Ectodermal cell (in vitro differentiated cells): Measurements from ENCODE around the gene GLRX3. TPM values are rescaled to one million over a fixed set of nuclear protein-coding genes. Genes with fewer than 3 reads are reported as not detected.
"Not testable (repeated sequence)": the region's sequence is repeated elsewhere in the genome, so short reads cannot be mapped to it uniquely, and the experiment has no call there.

Source experiments
- H3K27ac ChIP-seq: 2 replicates; pipeline ENCODE4 v1.7.0; 2013; ENCODE audit warnings: mild to moderate bottlenecking, low read depth, low read length; ENCODE audit not compliant: insufficient read depth, poor library complexity, severe bottlenecking
- H3K27me3 ChIP-seq: 2 replicates; pipeline ENCODE4 v1.7.0; 2013; ENCODE audit warnings: mild to moderate bottlenecking, low read length; ENCODE audit not compliant: insufficient read depth, control insufficient read depth, poor library complexity, severe bottlenecking
- H3K36me3 ChIP-seq: one replicate; pipeline ENCODE4 v1.7.0; 2013; ENCODE audit warnings: low read length; ENCODE audit not compliant: control insufficient read depth, insufficient read depth
- H3K4me1 ChIP-seq: one replicate; pipeline ENCODE4 v1.7.0; 2013; ENCODE audit warnings: low read length; ENCODE audit not compliant: control insufficient read depth, insufficient read depth
- H3K4me3 ChIP-seq: 2 replicates; pipeline ENCODE4 v1.7.0; 2013; ENCODE audit warnings: low read depth, low read length, control low read depth; ENCODE audit not compliant: insufficient read depth
- H3K9me3 ChIP-seq: 2 replicates; pipeline ENCODE4 v1.7.0; 2013; ENCODE audit warnings: mild to moderate bottlenecking, low read length, moderate library complexity; ENCODE audit not compliant: control insufficient read depth
- WGBS, 2 experiments: methylation state at CpG; one replicate each; pipeline ENCODE4 v1.1.7; 2013; ENCODE audit warnings: missing lambda C conversion rate in 2 of 2; 5-methylcytosine and 5-hydroxymethylcytosine counted together
- polyA plus RNA-seq, 4 experiments: library from polyadenylated mRNA; stranded (reverse); fragments of 50-300 nt; gene quantifications; one replicate each; pipeline ENCODE4 v1.2.3, GENCODE V29; 2013

The GLRX3 gene
- polyA plus RNA-seq (2013, experiment 1 of 4) = 158 TPM
- polyA plus RNA-seq (2013, experiment 2 of 4) = 131 TPM
- polyA plus RNA-seq (2013, experiment 3 of 4) = 106 TPM
- polyA plus RNA-seq (2013, experiment 4 of 4) = 117 TPM

- Histone ChIP-seq H3K27me3 (no peaks in the 10 kb centered on the region), H3K4me3 (peak within 1 kb of the TSS; percentile 74), H3K9me3 (no peaks in the 10 kb centered on the region), H3K27ac (no peak within 1 kb of the TSS), H3K36me3 (no peaks in the 10 kb centered on the region), H3K4me1 (no peaks in the 10 kb centered on the region)
- WGBS, 2 experiments = 0 to 1% methylated on average over 96 of the region's 96 CpGs
These were observed at the start of gene GLRX3 for GRCh38 chr10:130136226-130137089. Gene GLRX3 (plus strand): TSS chr10:130136391. CDS start chr10:130136421, 30 bp downstream.

- WGBS, 2 experiments = 80 to 84% methylated on average over 5 of the region's 5 CpGs
- not testable (repeated sequence) for H3K9me3 ChIP-seq
These were observed 45.6 kb upstream of the GLRX3 start for GRCh38 chr10:130090565-130090964.

GRCh38 chr10:130099344-130099743 lies 36.8 kb upstream of the GLRX3 start:
- Histone ChIP-seq H3K9me3 (no peaks in the 10 kb centered on the region), H3K4me3 (no peak overlapping the region), H3K4me1 (no peaks in the 10 kb centered on the region), H3K27me3 (no peaks in the 10 kb centered on the region), H3K27ac (no peak overlapping the region), H3K36me3 (no peaks in the 10 kb centered on the region)
- 94 to 95% methylated on average over 6 of the region's 6 CpGs for WGBS, 2 experiments

More at GRCh38 chr10:130090565-130090964, 45.6 kb upstream of the GLRX3 start:
- H3K4me3 ChIP-seq, H3K36me3 ChIP-seq, H3K4me1 ChIP-seq, H3K27ac ChIP-seq, H3K27me3 ChIP-seq: not testable (repeated sequence)

- no peaks in the 10 kb centered on the region for H3K4me1 ChIP-seq
- H3K27ac ChIP-seq = no peak overlapping the region
- no peaks in the 10 kb centered on the region for H3K27me3 ChIP-seq
- no peak overlapping the region for H3K4me3 ChIP-seq
- WGBS, 2 experiments = 57 to 63% methylated on average over 24 of the region's 24 CpGs
- H3K36me3 ChIP-seq = no peaks in the 10 kb centered on the region
- H3K9me3 ChIP-seq = no peaks in the 10 kb centered on the region
These were observed 30.5 kb upstream of the GLRX3 start for GRCh38 chr10:130105724-130106123.

- WGBS, 2 experiments = 93 to 94% methylated on average over 8 of the region's 8 CpGs
- not testable (repeated sequence) for H3K36me3 ChIP-seq, H3K27ac ChIP-seq, H3K9me3 ChIP-seq, H3K4me1 ChIP-seq, H3K27me3 ChIP-seq, H3K4me3 ChIP-seq
These were observed 28.0 kb upstream of the GLRX3 start for GRCh38 chr10:130108146-130108545.

- H3K9me3 ChIP-seq = no peaks in the 10 kb centered on the region
- H3K36me3 ChIP-seq = no peaks in the 10 kb centered on the region
- no peaks in the 10 kb centered on the region for H3K27me3 ChIP-seq
- H3K27ac ChIP-seq = no peak overlapping the region
- no peak overlapping the region for H3K4me3 ChIP-seq
- H3K4me1 ChIP-seq = no peaks in the 10 kb centered on the region
- 70 to 75% methylated on average over 6 of the region's 6 CpGs for WGBS, 2 experiments
These were observed 27.1 kb upstream of the GLRX3 start for GRCh38 chr10:130108934-130109604.

- WGBS, 2 experiments = 2% methylated on average over 9 of the region's 9 CpGs
- Histone ChIP-seq H3K4me1 (no peaks in the 10 kb centered on the region), H3K27ac (peak overlapping the region; percentile 17)
These were observed 26.4 kb upstream of the GLRX3 start for GRCh38 chr10:130109796-130110245.

GRCh38 chr10:130110246-130111112 lies 25.7 kb upstream of the GLRX3 start, which contains the start of gene C10orf143:
Gene C10orf143 (minus strand): TSS chr10:130110830. CDS start chr10:130110772, 58 bp downstream.
- 0% methylated on average over 71 of the region's 71 CpGs for WGBS, 2 experiments
- Histone ChIP-seq H3K27me3 (no peaks in the 10 kb centered on the region), H3K36me3 (no peaks in the 10 kb centered on the region), H3K4me1 (no peaks in the 10 kb centered on the region), H3K9me3 (no peaks in the 10 kb centered on the region), H3K4me3 (peak within 1 kb of the TSS; percentile 79), H3K27ac (peak within 1 kb of the TSS; percentile 56)

More at GRCh38 chr10:130109796-130110245, 26.4 kb upstream of the GLRX3 start:
- no peaks in the 10 kb centered on the region for H3K27me3 ChIP-seq
- no peaks in the 10 kb centered on the region for H3K36me3 ChIP-seq
- no peaks in the 10 kb centered on the region for H3K9me3 ChIP-seq
- peak overlapping the region; percentile 79 for H3K4me3 ChIP-seq

- Histone ChIP-seq H3K27ac (peak overlapping the region; percentile 56), H3K27me3 (no peaks in the 10 kb centered on the region), H3K9me3 (no peaks in the 10 kb centered on the region), H3K4me1 (no peaks in the 10 kb centered on the region), H3K4me3 (peak overlapping the region; percentile 79), H3K36me3 (no peaks in the 10 kb centered on the region)
- 2 to 3% methylated on average over 49 of the region's 49 CpGs for WGBS, 2 experiments
These were observed 24.9 kb upstream of the GLRX3 start for GRCh38 chr10:130111113-130111851.
